HepG2 (cell line): ENCODE measurements around the gene GPATCH8. TPM values are rescaled to one million over a fixed set of nuclear protein-coding genes. Genes with fewer than 3 reads are reported as not detected.

Experiments
- ATAC-seq: fragments of 200-7000 bp; cut with Tn5 transposase; 3 replicates; pipeline ENCODE4 v1.9.1; 2020; ENCODE audit warnings: mild to moderate bottlenecking, moderate library complexity
- BruUV-seq: library from RNA; stranded (reverse); fragments of 400-500 nt; replicated peaks from 2 replicates; lab custom pipeline; 2021; lab: Mats Ljungman, UMichigan
- CTCF ChIA-PET: fragments of 300-600 bp; formaldehyde crosslinking; extraction: SDS; loops from one replicate; lab custom pipeline; 2021; ENCODE audit warnings: low total read pairs, inconsistent platforms, low intra/inter-chr PET ratio; lab: Yijun Ruan, JAX
- POLR2A ChIA-PET: fragments of 350-600 bp; sonication (Branson Sonifier 250); formaldehyde crosslinking; loops from one replicate; lab custom pipeline; 2020; ENCODE audit warnings: antibody characterized with exemption, inconsistent platforms; lab: Yijun Ruan, JAX
- DNase-seq: peaks from one replicate; pipeline ENCODE4 v3.0.0-alpha.2; 2015; ENCODE audit warnings: low spot score
- FAIRE-seq: peaks from 3 replicates; lab custom pipeline; 2011; peaks lifted over from hg19 to GRCh38; lab: Jason Lieb, UNC
- H2AFZ ChIP-seq: one replicate; pipeline ENCODE4 v1.6.1; 2011; ENCODE audit warnings: low read length, inconsistent platforms
- H3K27ac ChIP-seq: fragments of 300-600 bp; 3 replicates; pipeline ENCODE4 v1.8.0; 2011; ENCODE audit warnings: mixed run types, mild to moderate bottlenecking, mixed read lengths, low read length, inconsistent platforms; ENCODE audit not compliant: insufficient read depth; ENCODE audit errors: extremely low read length
- H3K27me3 ChIP-seq, 2 experiments: fragments of 200-600 bp in 1 of 2; 2 replicates in 1 of 2; 3 replicates in 1 of 2; pipeline versions ENCODE4 v1.6.0 to v1.8.0; 2011; ENCODE audit warnings: low read length in 2 of 2, mild to moderate bottlenecking in 2 of 2, moderate library complexity in 2 of 2, inconsistent platforms in 1 of 2; ENCODE audit not compliant: insufficient read depth in 2 of 2, control insufficient read depth in 1 of 2
- H3K36me3 ChIP-seq, 2 experiments: fragments of 200-600 bp in 1 of 2; replicated peaks in 1 of 2; 2 replicates in 1 of 2; 3 replicates in 1 of 2; pipeline versions ENCODE4 v1.5.1 to v1.8.0; 2011; ENCODE audit warnings: low read length in 2 of 2, inconsistent platforms in 1 of 2; ENCODE audit not compliant: insufficient read depth in 2 of 2, control insufficient read depth in 1 of 2
- H3K4me1 ChIP-seq: 2 replicates; pipeline ENCODE4 v1.5.1; 2012; ENCODE audit warnings: low read length, inconsistent platforms; ENCODE audit not compliant: insufficient read depth
- H3K4me2 ChIP-seq: 2 replicates; pipeline ENCODE4 v1.6.0; 2011; ENCODE audit warnings: low read depth, low read length, inconsistent platforms
- H3K4me3 ChIP-seq, 3 experiments: fragments of 200-600 bp in 1 of 3; sonication (generic), shearing (Covaris generic) in 1 of 3; replicated peaks in 1 of 3; 2 replicates each; pipeline ENCODE4 v1.5.1; 2011 to 2016; ENCODE audit warnings: low read length in 3 of 3, inconsistent platforms in 2 of 3, low read depth in 2 of 3, mild to moderate bottlenecking in 2 of 3, control low read depth in 1 of 3, mixed read lengths in 1 of 3; ENCODE audit not compliant: insufficient read depth in 1 of 3
- H3K79me2 ChIP-seq: one replicate; pipeline ENCODE4 v1.6.1; 2011; ENCODE audit warnings: low read length, inconsistent platforms; ENCODE audit not compliant: insufficient read depth
- H3K9ac ChIP-seq: 2 replicates; pipeline ENCODE4 v1.6.0; 2011; ENCODE audit warnings: mild to moderate bottlenecking, low read depth, low read length, inconsistent platforms; ENCODE audit not compliant: insufficient read depth
- H3K9me3 ChIP-seq: 2 replicates; pipeline ENCODE4 v1.5.1; 2012; ENCODE audit warnings: mild to moderate bottlenecking, low read length
- H4K20me1 ChIP-seq: 2 replicates; pipeline ENCODE4 v1.6.0; 2011; ENCODE audit warnings: inconsistent platforms, mild to moderate bottlenecking, low read length, moderate library complexity; ENCODE audit not compliant: insufficient read depth
- BCL6 ChIP-seq: IDR thresholded peaks from 2 replicates; pipeline ENCODE4 v1.6.1; 2016; ENCODE audit warnings: missing genetic modification reagents, missing compliant biosample characterization
- FOXA3 ChIP-seq: IDR thresholded peaks from 2 replicates; pipeline ENCODE4 v1.6.1; 2016; ENCODE audit warnings: missing genetic modification reagents, missing compliant biosample characterization
- KAT8 ChIP-seq: IDR thresholded peaks from 2 replicates; pipeline ENCODE4 v1.6.1; 2016; ENCODE audit warnings: missing genetic modification reagents, missing compliant biosample characterization
- MEF2D ChIP-seq: sonication (generic); formaldehyde crosslinking; IDR thresholded peaks from 2 replicates; pipeline ENCODE4 v1.5.1; 2020; ENCODE audit warnings: mild to moderate bottlenecking, missing genetic modification reagents
- NCOA5 ChIP-seq: sonication (generic); formaldehyde crosslinking; IDR thresholded peaks from 2 replicates; pipeline ENCODE4 v1.4.0; 2020; ENCODE audit warnings: missing genetic modification reagents
- PAX8 ChIP-seq: sonication (generic); formaldehyde crosslinking; IDR thresholded peaks from 2 replicates; pipeline ENCODE4 v1.8.0; 2022; ENCODE audit warnings: mild to moderate bottlenecking, missing genetic modification reagents, borderline replicate concordance
- RELA ChIP-seq: sonication (generic); formaldehyde crosslinking; IDR thresholded peaks from 2 replicates; pipeline ENCODE4 v1.4.0; 2020; ENCODE audit warnings: missing genetic modification reagents
- YY1 ChIP-seq: IDR thresholded peaks from 2 replicates; pipeline ENCODE4 v1.6.1; 2011; ENCODE audit warnings: low read length, low read depth, moderate library complexity, mild to moderate bottlenecking; ENCODE audit not compliant: insufficient read depth, insufficient replicate concordance
- ZNF598 ChIP-seq: sonication (generic); formaldehyde crosslinking; IDR thresholded peaks from 2 replicates; pipeline ENCODE4 v1.5.1; 2020; ENCODE audit warnings: mild to moderate bottlenecking, missing genetic modification reagents, borderline replicate concordance
- ZNF761 ChIP-seq: sonication (generic); formaldehyde crosslinking; conservative IDR thresholded peaks from 2 replicates; pipeline ENCODE4 v1.4.0; 2020; ENCODE audit warnings: mild to moderate bottlenecking, missing genetic modification reagents
- WGBS: methylation state at CpG from one replicate; pipeline ENCODE4 v1.1.6; 2017; ENCODE audit warnings: low lambda C conversion rate; 5-methylcytosine and 5-hydroxymethylcytosine counted together
- in situ Hi-C: cut with HindIII; loops from 2 replicates; pipeline ENCODE4 v1.10.0; 2017; ENCODE audit warnings: low pct_unique_long_range_greater_than_20kb; ENCODE audit not compliant: extremely low pct_ligation_motif_present
- intact Hi-C: fragments of 100-400 bp; cut with micrococcal nuclease; formaldehyde crosslinking; loops from one replicate; pipeline ENCODE4 v1.10.0; 2022; ENCODE audit not compliant: unreplicated experiment
- polyA plus RNA-seq, 8 experiments: library from polyadenylated mRNA; depleted of rRNA in 3 of 8; stranded (reverse) in 7 of 8; unstranded in 1 of 8; fragments of >200 nt; fragmentation: Illumina TruSeq in 4 of 8; extraction: Trizol in 4 of 8; gene quantifications; 2 replicates each; pipeline versions ENCODE4 v1.2.1 to v1.2.3, GENCODE V29; 2011 to 2016; ENCODE audit warnings: low read depth in 4 of 8, missing spikeins in 1 of 8, mixed read lengths in 1 of 8; ENCODE audit not compliant: insufficient read depth in 1 of 8
- total RNA-seq, 5 experiments: library from RNA; depleted of rRNA; stranded (reverse); fragments of >200 nt; fragmentation: Illumina TruSeq; extraction: Trizol; gene quantifications; 2 replicates each; pipeline ENCODE4 v1.2.3, GENCODE V29; 2016; ENCODE audit warnings: low read depth in 1 of 5
- TF ChIP-seq, protein P1 (sequence below): sonication (generic); formaldehyde crosslinking; IDR thresholded peaks from 2 replicates; pipeline ENCODE4 v1.5.1; 2020; ENCODE audit warnings: mild to moderate bottlenecking, missing genetic modification reagents, moderate library complexity
- TF ChIP-seq, protein P2 (sequence below): sonication (generic); formaldehyde crosslinking; IDR thresholded peaks from 2 replicates; pipeline ENCODE4 v1.8.0; 2022; ENCODE audit warnings: missing genetic modification reagents, mild to moderate bottlenecking, borderline replicate concordance
- TF ChIP-seq, protein P3 (sequence below): sonication (generic); formaldehyde crosslinking; IDR thresholded peaks from 2 replicates; pipeline ENCODE4 v1.9.0; 2022; ENCODE audit warnings: low read depth, missing genetic modification reagents

Gene GPATCH8
- total and polyA plus RNA-seq, 2 of the 13 experiments (the other 11 are each of a cell fraction or from before 2014, with no cell fraction given): 20.7 to 21.5 TPM

DNA sequence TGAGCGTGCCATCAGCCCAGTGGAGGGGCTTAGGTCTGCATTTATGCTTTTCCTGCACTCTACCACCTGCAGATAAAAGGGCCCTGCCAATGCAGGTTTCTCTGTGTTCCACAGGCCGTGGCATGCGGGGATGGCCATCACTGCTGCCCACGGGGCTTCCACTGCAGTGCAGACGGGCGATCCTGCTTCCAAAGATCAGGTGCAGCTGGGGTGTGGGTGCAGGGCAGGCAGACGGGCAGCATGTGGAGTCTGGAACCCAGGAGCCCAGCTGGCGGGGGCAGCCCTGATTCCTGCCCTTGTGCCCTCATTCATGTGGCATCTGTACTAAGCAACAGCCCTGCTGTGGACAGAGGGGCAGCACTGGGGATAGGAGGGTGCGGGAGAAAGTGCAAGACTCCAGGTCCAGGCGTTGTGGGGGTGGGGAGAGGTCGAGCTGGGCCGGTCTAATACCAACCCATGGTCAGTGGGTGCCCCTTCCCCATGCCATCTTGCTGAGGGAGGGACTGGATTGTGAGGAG lies 153.6 kb downstream of the GPATCH8 start:
- no peaks in the 10 kb centered on the region for H4K20me1 ChIP-seq
- peaks cover 4% of the 10 kb centered on the region for H3K79me2 ChIP-seq
- intact Hi-C loops (loop anchor here (10.0 kb wide), 1 partner anchor 175 kb away; no protein-coding TSS in a partner anchor), in situ Hi-C loops (no loop called here)
- TF ChIP-seq FOXA3 (no peak), RELA (CRISPR knock-in tag) (no peak), ZNF761 (CRISPR knock-in tag) (no peak), KAT8 (CRISPR knock-in tag) (no peak), ZNF598 (no peak), YY1 (no peak), NCOA5 (CRISPR knock-in tag) (no peak), PAX8 (CRISPR knock-in tag) (no peak), BCL6 (CRISPR knock-in tag) (no peak), MEF2D (CRISPR knock-in tag) (no peak)
- TF ChIP-seq, protein P1, sequence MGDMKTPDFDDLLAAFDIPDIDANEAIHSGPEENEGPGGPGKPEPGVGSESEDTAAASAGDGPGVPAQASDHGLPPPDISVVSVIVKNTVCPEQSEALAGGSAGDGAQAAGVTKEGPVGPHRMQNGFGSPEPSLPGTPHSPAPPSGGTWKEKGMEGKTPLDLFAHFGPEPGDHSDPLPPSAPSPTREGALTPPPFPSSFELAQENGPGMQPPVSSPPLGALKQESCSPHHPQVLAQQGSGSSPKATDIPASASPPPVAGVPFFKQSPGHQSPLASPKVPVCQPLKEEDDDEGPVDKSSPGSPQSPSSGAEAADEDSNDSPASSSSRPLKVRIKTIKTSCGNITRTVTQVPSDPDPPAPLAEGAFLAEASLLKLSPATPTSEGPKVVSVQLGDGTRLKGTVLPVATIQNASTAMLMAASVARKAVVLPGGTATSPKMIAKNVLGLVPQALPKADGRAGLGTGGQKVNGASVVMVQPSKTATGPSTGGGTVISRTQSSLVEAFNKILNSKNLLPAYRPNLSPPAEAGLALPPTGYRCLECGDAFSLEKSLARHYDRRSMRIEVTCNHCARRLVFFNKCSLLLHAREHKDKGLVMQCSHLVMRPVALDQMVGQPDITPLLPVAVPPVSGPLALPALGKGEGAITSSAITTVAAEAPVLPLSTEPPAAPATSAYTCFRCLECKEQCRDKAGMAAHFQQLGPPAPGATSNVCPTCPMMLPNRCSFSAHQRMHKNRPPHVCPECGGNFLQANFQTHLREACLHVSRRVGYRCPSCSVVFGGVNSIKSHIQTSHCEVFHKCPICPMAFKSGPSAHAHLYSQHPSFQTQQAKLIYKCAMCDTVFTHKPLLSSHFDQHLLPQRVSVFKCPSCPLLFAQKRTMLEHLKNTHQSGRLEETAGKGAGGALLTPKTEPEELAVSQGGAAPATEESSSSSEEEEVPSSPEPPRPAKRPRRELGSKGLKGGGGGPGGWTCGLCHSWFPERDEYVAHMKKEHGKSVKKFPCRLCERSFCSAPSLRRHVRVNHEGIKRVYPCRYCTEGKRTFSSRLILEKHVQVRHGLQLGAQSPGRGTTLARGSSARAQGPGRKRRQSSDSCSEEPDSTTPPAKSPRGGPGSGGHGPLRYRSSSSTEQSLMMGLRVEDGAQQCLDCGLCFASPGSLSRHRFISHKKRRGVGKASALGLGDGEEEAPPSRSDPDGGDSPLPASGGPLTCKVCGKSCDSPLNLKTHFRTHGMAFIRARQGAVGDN: no peak
- TF ChIP-seq, protein P2, sequence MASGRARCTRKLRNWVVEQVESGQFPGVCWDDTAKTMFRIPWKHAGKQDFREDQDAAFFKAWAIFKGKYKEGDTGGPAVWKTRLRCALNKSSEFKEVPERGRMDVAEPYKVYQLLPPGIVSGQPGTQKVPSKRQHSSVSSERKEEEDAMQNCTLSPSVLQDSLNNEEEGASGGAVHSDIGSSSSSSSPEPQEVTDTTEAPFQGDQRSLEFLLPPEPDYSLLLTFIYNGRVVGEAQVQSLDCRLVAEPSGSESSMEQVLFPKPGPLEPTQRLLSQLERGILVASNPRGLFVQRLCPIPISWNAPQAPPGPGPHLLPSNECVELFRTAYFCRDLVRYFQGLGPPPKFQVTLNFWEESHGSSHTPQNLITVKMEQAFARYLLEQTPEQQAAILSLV (CRISPR knock-in tag): no peak
- TF ChIP-seq, protein P3, sequence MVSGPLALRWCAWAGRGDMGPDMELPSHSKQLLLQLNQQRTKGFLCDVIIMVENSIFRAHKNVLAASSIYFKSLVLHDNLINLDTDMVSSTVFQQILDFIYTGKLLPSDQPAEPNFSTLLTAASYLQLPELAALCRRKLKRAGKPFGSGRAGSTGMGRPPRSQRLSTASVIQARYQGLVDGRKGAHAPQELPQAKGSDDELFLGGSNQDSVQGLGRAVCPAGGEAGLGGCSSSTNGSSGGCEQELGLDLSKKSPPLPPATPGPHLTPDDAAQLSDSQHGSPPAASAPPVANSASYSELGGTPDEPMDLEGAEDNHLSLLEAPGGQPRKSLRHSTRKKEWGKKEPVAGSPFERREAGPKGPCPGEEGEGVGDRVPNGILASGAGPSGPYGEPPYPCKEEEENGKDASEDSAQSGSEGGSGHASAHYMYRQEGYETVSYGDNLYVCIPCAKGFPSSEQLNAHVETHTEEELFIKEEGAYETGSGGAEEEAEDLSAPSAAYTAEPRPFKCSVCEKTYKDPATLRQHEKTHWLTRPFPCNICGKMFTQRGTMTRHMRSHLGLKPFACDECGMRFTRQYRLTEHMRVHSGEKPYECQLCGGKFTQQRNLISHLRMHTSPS (CRISPR knock-in tag): no peak
- H3K36me3 ChIP-seq: peaks cover 9 to 30% of the 10 kb centered on the region in 2 experiments
- no TSS peak for BruUV-seq
- POLR2A ChIA-PET: no interaction called here
- ATAC-seq (no peak), DNase-seq (no peak), FAIRE-seq (no peak)
- H3K9me3 ChIP-seq: no peaks in the 10 kb centered on the region
- H3K4me3 ChIP-seq: no peak overlapping the region
- no peak overlapping the region for H3K9ac ChIP-seq
- CTCF ChIA-PET: no interaction called here
- peaks cover 10% of the 10 kb centered on the region for H3K4me1 ChIP-seq
- no peak overlapping the region for H2AFZ ChIP-seq
- WGBS: 87% methylated on average over 8 of the region's 12 CpGs
- no peaks in the 10 kb centered on the region for H3K27me3 ChIP-seq
- no peak overlapping the region for H3K27ac ChIP-seq
- no peak overlapping the region for H3K4me2 ChIP-seq
